HG03135 (cell line): ENCODE results near the gene BTBD9.
"Not testable (repeated sequence)": the region's sequence is repeated elsewhere in the genome, so short reads cannot be mapped to it uniquely, and the experiment has no call there.

Experiments
- ATAC-seq: cut with Tn5 transposase; IDR thresholded peaks from one replicate; pipeline ENCODE4 v1.9.1; 2021; ENCODE audit warnings: mild to moderate bottlenecking, moderate library complexity; ENCODE audit not compliant: unreplicated experiment

BTBD9 gene

DNA sequence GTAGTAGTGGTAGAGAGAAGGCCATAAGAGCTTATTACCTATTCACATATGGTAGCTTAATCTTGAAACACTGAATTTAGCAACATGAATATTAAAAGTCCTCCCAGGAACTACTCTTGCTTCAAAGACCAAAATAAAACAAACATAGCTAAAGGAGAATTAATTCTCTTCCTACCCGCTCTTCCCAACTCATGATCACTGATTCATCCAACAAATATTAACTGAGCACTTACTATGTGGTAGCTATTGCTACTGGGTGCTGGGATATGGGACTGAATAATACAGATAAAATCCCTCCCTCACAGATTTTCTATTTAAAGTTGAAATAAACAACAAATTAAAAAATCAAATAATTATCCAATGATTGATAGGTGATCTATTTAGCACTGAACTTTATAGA, 287.1 kb downstream of the BTBD9 start:
- no peak for ATAC-seq

DNA sequence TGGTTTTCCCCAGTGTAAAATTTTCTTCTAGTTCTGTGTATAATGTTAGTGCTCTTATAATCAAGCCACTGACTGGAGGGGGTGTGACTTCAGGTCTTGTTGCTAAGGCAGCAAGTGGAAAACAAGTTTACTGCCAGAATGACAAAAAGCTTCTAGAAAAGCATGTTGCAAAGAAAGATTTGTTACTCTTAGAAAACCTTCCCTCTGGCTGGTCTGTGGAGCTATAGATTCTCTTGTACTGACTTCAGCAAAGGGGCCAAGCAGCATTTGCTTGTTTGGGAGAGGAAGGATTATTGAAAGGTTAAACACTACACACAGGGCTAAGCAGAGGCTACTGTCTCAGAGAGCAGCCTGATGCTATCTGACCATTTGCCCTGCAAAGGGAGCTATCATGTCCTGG, 288.8 kb downstream of the BTBD9 start:
- ATAC-seq: no peak

DNA sequence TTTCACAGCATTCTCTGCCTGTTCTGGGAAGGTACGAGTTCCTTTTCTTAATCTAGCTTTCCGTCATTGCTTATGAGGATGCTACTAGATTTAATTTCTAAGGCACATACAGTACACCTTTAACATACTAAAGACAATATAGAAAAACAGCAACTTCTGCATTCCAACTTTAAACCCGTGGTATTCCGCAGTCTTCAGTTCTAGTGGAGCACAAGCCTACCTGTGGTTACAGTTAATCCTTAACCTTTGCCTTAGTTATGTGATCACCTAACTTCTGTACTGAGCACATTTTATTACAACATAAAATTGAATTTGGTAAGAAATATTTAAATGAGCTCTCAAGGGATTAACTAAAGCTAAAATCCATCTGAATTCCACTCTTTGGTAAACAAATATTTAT, 289.5 kb downstream of the BTBD9 start:
- ATAC-seq: no peak

DNA sequence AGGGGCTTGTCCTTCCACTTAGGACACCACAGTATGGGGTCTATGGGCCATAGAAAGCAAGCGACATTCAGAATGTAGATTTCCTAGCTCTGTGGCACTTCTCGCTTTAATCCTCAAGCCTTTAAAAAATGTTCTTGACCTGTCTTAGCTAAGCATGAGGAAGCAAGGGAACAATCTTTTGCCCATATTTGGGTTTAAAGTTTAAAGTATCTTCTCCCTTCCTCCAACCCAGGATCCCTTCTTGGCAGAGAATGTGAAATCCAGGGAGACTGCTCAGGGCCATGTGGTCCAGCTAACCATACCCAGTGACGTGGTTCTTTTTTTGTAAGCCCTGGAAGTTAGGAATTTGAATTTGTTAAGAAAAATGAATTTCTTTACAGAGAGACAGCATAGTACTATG, 289.9 kb downstream of the BTBD9 start:
- no peak for ATAC-seq

DNA sequence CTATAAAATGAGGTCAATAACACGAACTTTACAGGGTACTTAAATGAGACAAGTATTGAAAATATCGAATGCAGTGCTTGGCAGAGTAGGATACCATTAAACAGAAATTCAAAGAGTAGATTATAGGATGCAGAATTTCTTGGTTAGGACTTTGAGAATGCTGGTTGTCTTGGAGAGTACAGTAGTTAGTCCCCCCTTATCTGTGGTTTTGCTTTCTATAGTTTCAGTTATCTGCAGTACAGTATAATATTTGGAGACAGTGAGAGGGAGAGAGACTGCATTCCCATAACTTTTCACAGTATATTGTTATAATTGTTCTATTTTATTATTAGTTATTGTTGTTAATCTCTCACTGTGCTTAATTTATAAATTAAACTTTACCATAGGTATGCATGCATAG, 290.5 kb downstream of the BTBD9 start:
- ATAC-seq: no peak

DNA sequence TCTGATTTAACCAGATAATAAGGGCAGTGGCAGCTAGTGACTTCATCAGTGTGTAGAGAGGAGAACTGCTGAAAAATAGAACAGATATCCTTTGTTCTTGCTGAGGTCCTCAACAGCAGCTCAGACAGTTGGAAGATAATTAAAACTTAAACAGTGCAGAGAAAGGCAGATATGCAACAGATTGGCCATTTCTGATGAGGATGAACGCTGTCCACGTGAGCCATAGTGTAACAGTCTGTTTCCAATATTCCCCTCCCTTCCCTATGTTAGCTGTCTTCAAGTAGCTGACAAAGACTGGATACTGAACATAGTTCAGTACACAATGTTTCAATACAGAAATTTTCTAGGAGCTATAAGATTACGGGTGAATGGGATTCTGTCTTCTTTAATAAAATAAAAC, 291.4 kb downstream of the BTBD9 start:
- no peak for ATAC-seq

DNA sequence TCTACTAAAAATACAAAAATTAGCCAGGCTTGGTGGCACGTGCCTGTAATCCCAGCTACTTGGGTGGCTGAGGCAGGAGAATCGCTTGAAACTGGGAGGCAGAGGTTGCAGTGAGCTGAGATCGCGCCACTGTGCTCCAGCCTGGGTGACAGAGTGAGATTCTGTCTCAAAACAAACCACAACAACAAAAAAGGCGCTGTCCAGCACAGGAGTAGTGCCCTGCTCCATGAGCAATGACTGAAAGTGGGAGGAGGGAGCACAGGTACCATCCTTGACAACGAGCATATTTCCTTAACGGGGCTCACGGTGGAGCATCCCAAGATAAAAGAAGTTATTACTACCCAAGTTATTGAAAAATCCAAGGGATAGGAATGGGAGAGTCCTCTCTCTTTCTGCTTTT, 291.9 kb downstream of the BTBD9 start:
- not testable (repeated sequence) for ATAC-seq

DNA sequence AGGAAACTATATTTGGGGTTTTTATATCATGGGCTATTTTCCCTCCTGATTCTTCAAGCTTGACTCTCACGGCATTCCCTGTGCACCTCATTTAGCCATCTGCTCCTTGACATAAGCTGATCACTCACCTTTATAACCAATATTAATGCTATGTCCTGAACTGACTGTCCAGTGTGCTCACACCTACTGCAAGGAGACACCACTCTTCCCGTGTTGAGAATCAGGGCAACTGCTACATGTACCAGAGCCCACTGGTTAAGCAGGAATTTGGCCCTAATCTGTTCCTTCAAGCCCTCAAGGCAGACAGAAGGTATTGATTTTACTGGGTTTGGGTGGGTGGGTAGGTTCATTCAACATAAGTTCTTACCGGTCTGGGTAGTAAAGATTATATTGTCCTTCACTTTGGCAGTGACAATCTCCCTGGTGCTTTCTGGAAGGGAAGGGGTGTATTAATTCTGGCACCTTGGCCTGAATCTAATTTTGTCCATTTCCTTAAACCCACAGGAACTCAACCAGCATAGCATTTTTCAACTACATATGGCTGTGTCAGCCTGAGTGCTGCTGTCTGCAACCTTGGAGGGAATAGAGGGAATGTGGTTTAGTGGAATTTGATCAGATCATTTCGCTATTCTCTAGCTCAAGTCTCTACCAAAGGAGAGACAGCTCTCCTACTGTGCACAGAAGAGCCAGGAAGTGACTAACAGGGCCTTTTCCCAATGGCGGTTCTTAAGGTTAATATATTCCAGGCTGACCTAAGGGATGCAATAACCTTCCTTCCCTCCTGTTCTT, 293.2 kb downstream of the BTBD9 start:
- no peak for ATAC-seq

DNA sequence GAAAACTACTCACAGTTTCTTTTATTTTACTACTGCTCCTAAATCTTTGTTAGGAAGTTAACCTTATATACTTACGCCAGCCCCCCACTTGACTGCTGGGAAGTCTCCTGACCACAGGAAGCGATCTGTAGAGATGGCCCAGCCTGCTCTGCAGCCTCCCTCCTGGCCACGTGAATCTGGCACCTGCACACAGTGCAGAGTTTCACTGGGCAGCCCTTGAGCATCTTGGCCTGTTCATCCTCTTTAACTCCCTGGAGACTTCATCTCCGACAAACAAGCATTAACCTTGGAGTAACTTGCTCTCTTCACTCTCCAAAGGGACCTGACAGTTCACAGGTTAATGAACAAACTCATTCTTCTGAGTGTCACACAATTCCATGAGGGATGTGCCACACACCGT, 294.1 kb downstream of the BTBD9 start:
- ATAC-seq: no peak

DNA sequence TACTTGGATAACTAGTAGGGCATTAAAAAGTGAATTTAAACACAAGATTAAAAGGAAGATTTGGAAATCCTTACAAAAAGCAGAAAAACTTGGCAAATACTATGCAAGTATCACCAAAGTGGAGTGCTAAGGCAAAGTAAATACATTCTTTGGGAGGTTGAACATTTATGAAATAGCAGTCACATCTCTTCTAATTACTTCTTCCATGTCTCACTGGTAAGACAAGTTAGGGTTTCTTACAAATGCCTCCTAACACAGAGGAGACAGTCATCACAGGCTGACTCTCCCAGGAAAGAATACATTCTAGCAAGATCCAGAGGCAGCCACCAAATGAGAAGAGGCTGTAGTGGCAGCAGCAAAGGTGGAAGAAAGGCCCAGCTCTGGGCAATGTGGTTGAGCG, 298.2 kb downstream of the BTBD9 start:
- no peak for ATAC-seq

DNA sequence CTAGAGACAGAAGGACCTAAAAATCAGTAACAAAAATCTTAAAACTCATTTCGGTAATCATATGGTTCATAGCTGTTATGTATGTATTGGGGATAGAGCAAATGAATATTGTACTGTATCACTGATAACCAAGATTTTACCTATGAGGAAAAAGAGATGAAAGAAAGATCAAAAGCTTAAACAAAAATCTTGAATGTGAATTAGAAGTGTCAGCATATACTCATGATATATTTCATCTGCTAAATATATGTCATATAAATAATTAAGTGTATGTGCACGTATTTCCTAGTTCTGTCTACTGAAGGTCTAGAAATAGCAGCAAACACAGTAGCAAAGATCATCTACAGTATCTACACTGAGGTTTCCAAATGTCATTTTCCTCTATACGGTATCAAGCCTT, 299.8 kb downstream of the BTBD9 start:
- ATAC-seq: no peak

DNA sequence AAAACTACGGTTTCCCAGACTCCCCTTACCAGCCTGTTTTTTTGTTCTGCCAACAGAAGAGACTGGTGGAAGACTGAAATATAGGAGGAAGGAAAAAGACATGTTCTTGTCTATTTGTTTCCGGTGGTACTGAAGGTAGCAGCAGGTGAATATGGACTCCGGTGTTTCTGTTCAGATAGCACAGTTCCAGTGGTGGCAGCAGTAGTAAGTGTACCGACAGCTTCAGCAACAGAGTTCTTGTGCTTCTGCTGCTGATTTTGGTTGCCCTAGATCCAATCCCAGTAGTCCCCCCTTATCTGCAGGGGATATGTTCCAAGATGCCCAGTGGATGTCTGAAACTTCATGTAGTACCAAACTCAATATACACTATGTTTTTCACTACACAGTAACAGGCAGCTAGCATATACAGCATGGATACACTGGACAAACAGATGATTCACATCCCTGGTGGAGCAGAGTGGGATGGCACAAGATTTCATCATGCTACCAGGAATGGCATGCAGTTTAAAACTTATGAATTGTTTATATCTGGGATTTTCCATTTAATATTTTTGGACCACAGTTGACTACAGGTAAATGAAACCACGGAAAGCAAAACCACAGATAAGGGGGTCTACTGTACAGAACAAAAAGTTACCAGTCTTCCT, 301.8 kb downstream of the BTBD9 start:
- ATAC-seq: no peak

DNA sequence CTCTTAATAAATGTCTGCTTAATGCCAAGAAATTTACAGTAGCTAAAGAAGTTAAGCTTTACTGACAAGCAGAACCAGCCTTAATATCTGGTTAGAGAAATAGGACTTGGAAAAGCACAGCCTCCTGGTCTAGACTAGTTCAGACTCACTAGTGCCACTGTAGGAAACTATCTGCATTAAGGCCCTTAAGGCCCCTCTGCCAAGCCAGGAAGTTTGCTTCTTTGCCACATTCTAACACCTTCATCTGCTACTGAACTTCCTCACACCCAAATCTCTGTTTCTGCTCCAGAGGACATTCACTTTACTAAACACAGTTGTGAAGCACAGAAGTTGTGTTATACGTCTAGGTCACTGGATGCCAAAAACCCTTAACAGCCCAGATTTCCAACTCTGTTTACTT, 302.8 kb downstream of the BTBD9 start:
- ATAC-seq: no peak

DNA sequence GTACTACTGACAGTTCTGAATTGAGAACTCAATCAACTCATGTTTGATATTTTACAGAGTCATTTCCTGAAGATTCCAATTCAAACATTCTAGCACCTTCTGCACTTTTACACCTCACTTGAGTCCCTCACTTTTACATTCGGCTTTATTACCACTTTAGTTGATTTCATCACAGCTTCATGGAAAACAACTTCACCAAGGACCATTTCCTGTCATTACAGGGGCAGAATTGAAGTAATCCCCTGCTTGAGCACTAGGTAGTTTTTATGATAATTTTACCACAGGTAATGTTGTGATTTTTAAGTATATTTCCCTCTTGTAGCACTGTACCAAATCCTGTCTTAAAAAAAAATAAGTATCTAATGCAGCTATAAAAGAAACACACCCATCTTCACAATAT, 312.9 kb downstream of the BTBD9 start:
- no peak for ATAC-seq

DNA sequence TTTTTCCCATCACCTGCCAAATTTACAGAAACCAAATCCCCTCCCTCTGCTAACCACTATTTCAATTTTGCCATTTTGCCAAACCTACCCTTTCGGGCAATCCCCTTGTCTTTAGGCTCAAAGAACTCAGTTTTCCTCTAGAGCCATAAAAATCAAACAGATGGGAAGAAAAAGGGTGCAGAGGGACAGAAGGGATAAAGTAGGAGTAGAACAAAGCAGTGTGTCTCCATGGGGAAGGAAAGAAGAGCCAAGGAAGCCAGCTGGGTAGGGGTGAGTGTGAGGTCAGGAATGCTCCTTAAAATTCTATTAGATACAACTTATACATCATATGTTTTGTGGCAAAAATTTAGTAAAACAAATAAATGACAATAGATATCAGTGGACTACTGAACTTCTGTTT, 316.5 kb downstream of the BTBD9 start:
- ATAC-seq: no peak

DNA sequence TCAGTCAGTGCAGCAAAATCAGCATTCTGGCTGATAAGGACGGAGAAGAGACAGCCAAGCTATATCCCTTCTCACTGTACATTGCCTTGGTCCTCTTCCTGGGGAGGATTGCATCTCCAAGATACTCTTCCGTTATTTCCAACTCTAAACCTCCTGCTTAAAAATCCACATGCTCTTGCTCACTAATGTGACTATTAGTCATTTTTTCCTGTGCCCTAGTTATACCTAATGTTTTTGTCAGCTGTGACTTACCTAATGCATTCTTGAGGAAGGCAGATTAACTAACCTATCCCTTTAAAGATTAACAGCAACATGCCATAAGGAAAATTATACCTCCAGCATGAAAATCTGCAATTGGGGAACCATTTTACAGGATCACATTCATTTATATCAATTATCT, 317.6 kb downstream of the BTBD9 start:
- no peak for ATAC-seq

DNA sequence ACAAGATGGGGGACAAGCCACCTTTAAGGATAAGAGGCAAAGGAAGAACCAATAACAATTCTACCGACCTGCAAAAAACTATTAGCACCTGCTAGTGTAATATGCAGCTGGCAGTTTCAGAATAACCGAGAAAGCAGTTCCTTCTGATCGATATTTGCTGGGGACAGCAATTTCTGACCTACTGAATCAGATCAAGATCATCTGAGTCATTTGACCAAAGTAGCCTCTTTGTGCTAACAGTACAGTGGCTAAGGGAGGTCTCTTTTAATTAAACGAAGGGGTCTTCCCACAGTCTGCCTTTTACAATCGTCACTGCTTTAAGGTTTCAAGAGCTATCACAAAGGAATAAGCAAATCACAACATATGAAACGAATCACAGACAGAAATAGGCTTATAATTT, 318.9 kb downstream of the BTBD9 start:
- no peak for ATAC-seq

DNA sequence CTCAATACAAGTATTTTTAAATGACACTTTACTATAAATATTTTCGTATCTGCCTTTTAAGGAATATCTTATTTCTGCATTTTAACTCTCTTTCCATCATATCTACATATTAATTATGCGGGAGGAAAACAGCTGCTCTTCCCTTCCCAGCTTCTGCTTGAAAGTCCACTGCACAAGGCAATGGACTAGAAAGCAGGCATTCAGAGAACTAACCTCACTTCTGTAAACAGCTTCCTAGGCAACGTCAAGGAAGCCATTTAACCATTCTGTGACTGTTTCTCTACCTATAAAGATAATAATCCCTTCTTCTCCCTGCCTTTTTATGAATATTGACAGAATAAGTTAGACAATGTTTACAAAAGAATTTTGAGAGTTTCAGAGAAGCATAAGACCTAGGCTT, 319.4 kb downstream of the BTBD9 start:
- no peak for ATAC-seq

DNA sequence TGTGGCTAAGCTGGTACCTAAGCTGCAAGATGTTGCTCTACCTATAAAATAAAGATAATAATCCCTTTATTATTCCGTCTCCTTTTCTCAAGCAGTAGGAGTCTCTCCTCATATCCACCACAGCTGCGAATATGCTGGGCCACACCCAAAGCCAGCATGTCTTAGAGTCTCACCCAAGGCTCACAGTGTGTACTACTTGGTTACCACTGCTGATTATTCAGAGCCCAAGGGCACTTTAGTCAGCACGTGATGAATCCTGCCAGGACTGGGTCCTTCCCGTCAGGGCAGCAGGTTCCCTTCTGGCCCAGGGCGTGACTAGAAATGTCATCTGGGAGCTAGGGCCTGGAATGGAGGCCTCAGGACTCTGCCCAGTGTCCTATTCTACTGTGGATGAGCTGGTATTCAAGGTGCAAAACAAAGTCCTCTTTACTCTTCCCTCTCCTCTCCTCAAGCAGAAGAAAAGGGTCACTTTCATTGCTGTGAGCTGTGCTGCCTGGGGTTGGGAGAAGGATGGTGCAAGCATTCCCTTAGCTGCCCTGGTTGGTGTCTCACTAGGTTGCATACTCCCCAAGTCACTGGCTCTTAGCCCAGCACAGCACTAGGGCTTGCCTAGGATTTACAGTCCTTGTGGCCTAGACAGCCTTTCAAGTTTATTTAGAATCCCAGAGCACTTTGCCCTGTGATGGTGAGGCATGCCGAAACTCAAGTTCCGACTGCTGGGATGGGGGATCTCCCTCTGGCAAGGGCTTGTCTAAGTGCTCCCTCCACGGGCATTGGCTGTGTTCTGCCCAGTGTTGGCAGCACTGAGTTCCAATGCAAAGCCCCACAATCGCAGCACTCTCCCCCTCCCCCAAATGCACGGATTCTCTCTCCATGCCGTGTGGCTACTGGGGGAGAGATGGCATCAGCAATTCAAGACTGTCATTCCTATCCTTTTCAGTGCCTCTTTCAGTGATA, 320.2 kb downstream of the BTBD9 start:
- ATAC-seq: no peak

DNA sequence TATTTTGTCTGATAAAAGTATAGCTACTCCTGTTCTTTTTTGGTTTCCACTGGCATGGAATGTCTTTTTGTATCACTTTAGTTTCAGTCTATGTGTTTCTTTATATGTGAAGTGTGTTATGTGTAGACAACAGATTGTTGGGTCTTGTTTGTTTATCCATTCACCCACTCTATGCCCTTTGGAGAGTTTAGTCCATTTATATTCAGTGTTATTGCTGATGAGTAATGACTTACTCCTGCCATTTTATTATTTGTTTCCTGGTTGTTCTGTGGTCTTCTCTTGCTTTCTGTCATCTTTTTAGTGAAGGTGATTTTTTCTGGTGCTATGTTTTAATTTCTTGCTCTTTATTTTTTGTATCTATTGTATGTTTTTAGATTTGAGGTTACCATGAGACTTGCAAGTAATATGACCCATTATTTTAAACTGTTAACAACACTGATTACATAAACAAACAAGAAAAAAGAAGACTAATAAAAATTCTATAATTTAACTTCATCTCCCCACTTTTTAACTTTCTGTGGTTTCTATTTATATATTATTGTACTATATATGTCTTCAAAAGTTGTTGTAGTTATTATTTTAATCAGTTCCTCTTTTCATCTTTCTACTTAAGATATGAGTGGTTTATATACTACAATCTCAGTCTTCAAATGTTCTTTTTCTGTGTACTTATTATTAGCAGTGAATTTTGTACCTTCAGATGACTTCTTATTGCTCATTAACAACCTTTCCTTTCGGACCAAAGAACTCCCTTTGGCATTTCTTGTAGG, 323.4 kb downstream of the BTBD9 start:
- peak; percentile 70 for ATAC-seq

DNA sequence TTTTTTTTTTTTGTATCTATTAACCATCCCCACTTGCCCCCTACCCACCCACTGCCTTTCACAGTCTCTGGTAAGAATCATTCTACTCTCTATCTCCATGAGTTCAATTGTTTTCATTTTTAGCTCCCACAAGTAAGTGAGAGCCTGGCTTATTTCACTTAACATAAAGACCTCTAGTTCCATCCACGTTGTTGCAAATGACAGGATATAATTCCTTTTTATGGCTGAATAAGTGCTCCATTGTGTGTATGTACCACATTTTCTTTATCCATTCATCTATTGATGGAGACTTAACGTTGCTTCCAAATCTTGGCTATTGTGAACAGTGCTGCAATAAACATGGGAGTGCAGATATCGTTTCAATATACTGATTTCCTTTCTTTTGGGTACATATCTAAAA, 328.5 kb downstream of the BTBD9 start:
- no peak for ATAC-seq
